ENCODE results near the gene CDH13. TPM values are rescaled to one million over a fixed set of nuclear protein-coding genes. Genes with fewer than 3 reads are reported as not detected.

CDH13 gene
- total and polyA plus RNA-seq, 10 of the 15 experiments (the other 5 are each of a cell fraction or from before 2014, with no cell fraction given): under 0.01 to 0.05 TPM; not detected in 8

- Histone ChIP-seq H3K36me3 (ENCODE audit: control insufficient read depth in 2 of 2, insufficient read depth in 2 of 2, low read length in 1 of 2) (no peaks in the 10 kb centered on the region), H3K4me1 (ENCODE audit: control insufficient read depth, insufficient read depth, low read length) (no peaks in the 10 kb centered on the region), H3K27ac (ENCODE audit: control insufficient read depth, insufficient read depth) (no peak overlapping the region), H3K4me2 (ENCODE audit: control insufficient read depth, insufficient read depth) (no peak overlapping the region), H3K79me2 (ENCODE audit: control insufficient read depth, insufficient read depth, low read length) (no peaks in the 10 kb centered on the region), H3K9ac (ENCODE audit: control insufficient read depth, insufficient read depth, low read length) (no peak overlapping the region), H4K20me1 (ENCODE audit: control insufficient read depth, insufficient read depth) (no peaks in the 10 kb centered on the region), H3K4me3 (no peak overlapping the region), H3K9me3 (replicated peaks; ENCODE audit: control insufficient read depth, insufficient read depth, low read length) (no peaks in the 10 kb centered on the region; the same call in 2 of the 3 replicates), H2AFZ (ENCODE audit: control insufficient read depth, low read depth, low read length) (no peak overlapping the region), H3K27me3 (replicated peaks in 1 of 2; ENCODE audit: control insufficient read depth in 2 of 2, insufficient read depth in 2 of 2, low read length in 1 of 2) (no peaks in the 10 kb centered on the region; a peak in 1 of 4 replicates)
- intact Hi-C loops (cut with micrococcal nuclease; ENCODE audit: unreplicated experiment): no loop called here
- CTCF ChIA-PET: no interaction called here
- POLR2A ChIA-PET: no interaction called here
- no peak for ATAC-seq
- no peak for FAIRE-seq
- in situ Hi-C loops (cut with MboI): no loop called here
- SMC1A ChIA-PET (ENCODE audit: uncharacterized antibody, unreplicated experiment): no interaction called here
- no peak for DNase-seq (ENCODE audit: low read depth, low spot score)
- RAD21 ChIA-PET (ENCODE audit: unreplicated experiment): no interaction called here
- 39% methylated on average over 7 of the region's 7 CpGs for WGBS (ENCODE audit: insufficient coverage, insufficient replicate concordance, low lambda C conversion rate, missing lambda C conversion rate)
- BruUV-seq (replicated peaks): no TSS peak
- TF ChIP-seq CBX3 (IDR thresholded peaks at IDR 0.05; ENCODE audit: borderline replicate concordance, low read depth): no peak
- no peak for TF ChIP-seq KAT2A (conservative IDR thresholded peaks at IDR 0.05; ENCODE audit: control insufficient read depth, low read depth, low read length)
These were observed 24.7 kb upstream of the CDH13 start for GRCh38 chr16:82601989-82602640.

- no peak for DNase-seq (ENCODE audit: low read depth, low spot score)
- no peak overlapping the region for H3K27ac ChIP-seq (ENCODE audit: control insufficient read depth, insufficient read depth)
- FAIRE-seq: no peak
- H3K4me3 ChIP-seq: no peak overlapping the region
- intact Hi-C loops (cut with micrococcal nuclease; ENCODE audit: unreplicated experiment): no loop called here
- 10% methylated on average over 5 of the region's 5 CpGs for WGBS (ENCODE audit: insufficient coverage, insufficient replicate concordance, low lambda C conversion rate, missing lambda C conversion rate)
- no peak overlapping the region for H3K9ac ChIP-seq (ENCODE audit: control insufficient read depth, insufficient read depth, low read length)
- in situ Hi-C loops (cut with MboI): no loop called here
- CTCF ChIA-PET: no interaction called here
- TF ChIP-seq CTCF (IDR thresholded peaks at IDR 0.05 in 2 of 3, conservative IDR thresholded peaks at IDR 0.05 in 1 of 3; ENCODE audit: control insufficient read depth in 2 of 3, extremely low read depth in 1 of 3, insufficient read depth in 1 of 3, low read depth in 3 of 3, low read length in 3 of 3) (peak; percentile 28 to 38 (median 35); a peak in 4 of 6 replicates), RAD21 (IDR thresholded peaks at IDR 0.05; ENCODE audit: insufficient read depth, low read depth, low read length) (peak; percentile 36), HDAC2 (IDR thresholded peaks at IDR 0.05) (no peak), EGR1 (IDR thresholded peaks at IDR 0.05; ENCODE audit: borderline replicate concordance in 1 of 2, low read depth in 2 of 2, low read length in 2 of 2) (no peak), SMC3 (IDR thresholded peaks at IDR 0.05; ENCODE audit: borderline replicate concordance, low read length) (peak; percentile 40; the same call in 1 of the 2 replicates), JUNB (IDR thresholded peaks at IDR 0.05) (no peak)
- H4K20me1 ChIP-seq (ENCODE audit: control insufficient read depth, insufficient read depth): no peaks in the 10 kb centered on the region
- no peak overlapping the region for H2AFZ ChIP-seq (ENCODE audit: control insufficient read depth, low read depth, low read length)
- no peaks in the 10 kb centered on the region; the same call in 2 of the 3 replicates for H3K9me3 ChIP-seq (replicated peaks; ENCODE audit: control insufficient read depth, insufficient read depth, low read length)
- no peaks in the 10 kb centered on the region; a peak in 1 of 4 replicates for H3K27me3 ChIP-seq (replicated peaks in 1 of 2; ENCODE audit: control insufficient read depth in 2 of 2, insufficient read depth in 2 of 2, low read length in 1 of 2)
- SMC1A ChIA-PET (ENCODE audit: uncharacterized antibody, unreplicated experiment): interaction anchor here (1.0 kb wide), 1 partner anchor 152 kb away, joined by 3 read pairs; no protein-coding TSS in a partner anchor
- RAD21 ChIA-PET (ENCODE audit: unreplicated experiment): no interaction called here
- POLR2A ChIA-PET: no interaction called here
- H3K79me2 ChIP-seq (ENCODE audit: control insufficient read depth, insufficient read depth, low read length): no peaks in the 10 kb centered on the region
- ATAC-seq: peak; percentile 68
- no peaks in the 10 kb centered on the region for H3K36me3 ChIP-seq (ENCODE audit: control insufficient read depth in 2 of 2, insufficient read depth in 2 of 2, low read length in 1 of 2)
- no TSS peak for BruUV-seq (replicated peaks)
- H3K4me1 ChIP-seq (ENCODE audit: control insufficient read depth, insufficient read depth, low read length): no peaks in the 10 kb centered on the region
- H3K4me2 ChIP-seq (ENCODE audit: control insufficient read depth, insufficient read depth): no peak overlapping the region
These were observed 22.9 kb upstream of the CDH13 start for GRCh38 chr16:82603784-82604411.
